NCI-H2081 (cell line): ENCODE data around the gene WNT7B.

Experiments
- DNase-seq, 2 experiments: peaks; one replicate each; lab custom pipeline; 2025; lab: John Stamatoyannopoulos, UW

Gene WNT7B

DNA sequence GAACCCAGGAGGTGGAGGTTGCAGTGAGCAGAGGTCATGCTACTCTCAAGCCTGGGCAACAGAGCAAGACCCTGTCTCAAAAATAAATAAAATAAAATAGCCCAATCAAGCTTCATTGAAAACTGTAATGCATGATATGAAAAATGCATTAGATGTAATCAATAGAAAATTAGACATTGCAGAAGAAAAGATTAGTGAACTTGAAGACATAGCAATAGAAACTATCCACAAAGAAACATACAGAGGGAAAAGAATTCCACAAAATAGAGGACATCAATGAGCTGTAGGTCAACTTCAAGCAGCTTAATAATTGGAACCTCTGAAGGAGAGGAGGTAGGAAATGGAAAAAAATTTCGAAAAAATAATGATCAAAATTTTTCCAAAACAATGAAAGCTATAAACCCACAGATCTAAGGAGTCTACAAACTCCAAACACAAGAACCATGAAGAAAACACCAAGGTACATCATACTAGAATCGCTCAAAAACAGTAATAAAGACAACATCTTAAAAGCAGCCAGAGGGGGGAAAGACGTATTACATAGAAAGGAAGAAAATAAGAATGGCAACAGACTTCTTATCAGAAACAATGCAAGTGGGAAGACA, 104.2 kb downstream of the WNT7B start:
- DNase-seq, result no peak

DNA sequence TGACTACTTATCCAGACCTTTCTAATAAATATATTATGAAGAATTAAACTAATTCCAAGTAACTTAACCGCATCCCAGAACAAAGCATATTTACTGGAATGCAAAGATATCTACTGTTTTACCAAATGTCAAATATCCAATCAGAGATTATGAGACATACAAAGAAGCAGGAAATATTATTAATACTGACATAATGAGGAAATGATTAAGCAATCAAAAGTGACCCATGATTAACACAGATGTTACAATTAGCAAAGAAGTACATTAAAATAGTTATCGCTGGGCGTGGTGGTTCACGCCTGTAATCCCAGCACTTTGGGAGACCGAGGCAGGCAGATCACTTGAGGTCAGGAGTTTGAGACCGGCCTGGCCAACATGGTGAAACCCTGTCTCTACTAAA, 105.2 kb downstream of the WNT7B start:
- no peak for DNase-seq
